Endothelial cell of umbilical vein (primary cell): ENCODE data around the gene PRICKLE4. TPM values are rescaled to one million over a fixed set of nuclear protein-coding genes. Genes with fewer than 3 reads are reported as not detected.

Source experiments
- BruUV-seq: library from RNA; stranded (reverse); fragments of 400-500 nt; replicated peaks from 2 replicates; lab custom pipeline; 2021; lab: Mats Ljungman, UMichigan
- CTCF ChIA-PET: fragments of 300-600, 350-600 bp; sonication (Branson Sonifier 250); formaldehyde crosslinking; loops from one replicate; lab custom pipeline; 2021; ENCODE audit warnings: antibody characterized with exemption, inconsistent platforms; lab: Charles Lee
- POLR2A ChIA-PET: fragments of 300-600, 350-600 bp; sonication (Branson Sonifier 250); formaldehyde crosslinking; loops from one replicate; lab custom pipeline; 2021; ENCODE audit warnings: antibody characterized with exemption, inconsistent platforms; lab: Charles Lee
- DNase-seq: peaks from one replicate; pipeline ENCODE4 v3.0.0-alpha.2; 2011; ENCODE audit warnings: low read depth, low spot score
- FAIRE-seq: peaks from 2 replicates; lab custom pipeline; 2011; peaks lifted over from hg19 to GRCh38; lab: Jason Lieb, UNC
- H2AFZ ChIP-seq: 2 replicates; pipeline ENCODE4 v1.6.0; 2012; ENCODE audit warnings: low read depth, low read length, control low read depth, inconsistent platforms
- H3K27ac ChIP-seq: 2 replicates; pipeline ENCODE4 v1.5.1; 2011; ENCODE audit warnings: low read depth, mild to moderate bottlenecking, control low read depth, low read length, moderate library complexity; ENCODE audit not compliant: insufficient read depth
- H3K27me3 ChIP-seq, 2 experiments: 2 replicates each; pipeline versions ENCODE4 v1.6.0 to v1.6.1; 2011; ENCODE audit warnings: low read length in 2 of 2, mixed read lengths in 1 of 2; ENCODE audit not compliant: control insufficient read depth in 2 of 2, insufficient read depth in 2 of 2
- H3K36me3 ChIP-seq, 2 experiments: 2 replicates in 1 of 2; 3 replicates in 1 of 2; pipeline ENCODE4 v1.5.1; 2011; ENCODE audit warnings: low read length in 2 of 2, mild to moderate bottlenecking in 1 of 2, moderate library complexity in 1 of 2; ENCODE audit not compliant: control insufficient read depth in 2 of 2, insufficient read depth in 2 of 2; ENCODE audit errors: extremely low read depth in 1 of 2
- H3K4me1 ChIP-seq: 3 replicates; pipeline ENCODE4 v1.5.1; 2011; ENCODE audit warnings: mild to moderate bottlenecking, low read length; ENCODE audit not compliant: control insufficient read depth, insufficient read depth; ENCODE audit errors: extremely low read depth
- H3K4me2 ChIP-seq: 2 replicates; pipeline ENCODE4 v1.6.1; 2011; ENCODE audit warnings: low read length, control low read depth, mixed read lengths; ENCODE audit not compliant: insufficient read depth
- H3K4me3 ChIP-seq, 3 experiments: fragments of 200-600 bp in 1 of 3; sonication (generic), shearing (Covaris generic) in 1 of 3; replicated peaks in 1 of 3; 2 replicates each; pipeline ENCODE4 v1.5.1; 2011 to 2016; ENCODE audit warnings: control low read depth in 3 of 3, low read length in 3 of 3, mild to moderate bottlenecking in 2 of 3, inconsistent platforms in 1 of 3, low read depth in 1 of 3, moderate library complexity in 1 of 3; ENCODE audit not compliant: insufficient read depth in 1 of 3
- H3K79me2 ChIP-seq: 2 replicates; pipeline ENCODE4 v1.6.0; 2012; ENCODE audit warnings: low read length, inconsistent platforms; ENCODE audit not compliant: control insufficient read depth, insufficient read depth
- H3K9ac ChIP-seq: replicated peaks from 2 replicates; pipeline ENCODE3; 2011; ENCODE audit warnings: low read length, control low read depth; ENCODE audit not compliant: insufficient read depth; ENCODE audit errors: extremely low read depth
- H3K9me1 ChIP-seq: replicated peaks from 3 replicates; pipeline ENCODE4 v1.6.0; 2011; ENCODE audit warnings: mild to moderate bottlenecking, low read length; ENCODE audit not compliant: control insufficient read depth, insufficient read depth; ENCODE audit errors: extremely low read depth
- H3K9me3 ChIP-seq: replicated peaks from 2 replicates; pipeline ENCODE4 v1.5.1; 2012; ENCODE audit warnings: low read length, inconsistent platforms; ENCODE audit not compliant: control insufficient read depth, insufficient read depth
- H4K20me1 ChIP-seq: replicated peaks from 2 replicates; pipeline ENCODE3; 2011; ENCODE audit warnings: mild to moderate bottlenecking, low read length; ENCODE audit not compliant: control insufficient read depth, insufficient read depth; ENCODE audit errors: extremely low read depth
- EZH2 ChIP-seq: IDR thresholded peaks from 2 replicates; pipeline ENCODE4 v1.6.1; 2012; ENCODE audit warnings: borderline replicate concordance, low read depth, mild to moderate bottlenecking, moderate library complexity, low read length, inconsistent platforms; ENCODE audit not compliant: severe bottlenecking
- FOS ChIP-seq: IDR thresholded peaks from 2 replicates; pipeline ENCODE4 v1.6.1; 2011; ENCODE audit warnings: mild to moderate bottlenecking, low read length, moderate library complexity, borderline replicate concordance; ENCODE audit not compliant: insufficient read depth
- GATA2 ChIP-seq: IDR thresholded peaks from 2 replicates; pipeline ENCODE4 v1.7.0; 2011; ENCODE audit warnings: low read depth, mild to moderate bottlenecking, moderate library complexity, mixed read lengths, low read length; ENCODE audit not compliant: insufficient read length, insufficient read depth
- JUN ChIP-seq: IDR thresholded peaks from 2 replicates; pipeline ENCODE4 v1.6.1; 2011; ENCODE audit warnings: borderline replicate concordance, low read depth; ENCODE audit not compliant: insufficient read length, insufficient read depth
- MYC ChIP-seq: IDR thresholded peaks from one replicate; pipeline ENCODE4 v1.6.1; 2011; ENCODE audit warnings: mild to moderate bottlenecking, low read depth, low read length
- POLR2A ChIP-seq: IDR thresholded peaks from 2 replicates; pipeline ENCODE4 v1.6.1; 2012; ENCODE audit warnings: low read depth, mild to moderate bottlenecking, control low read depth, low read length
- POLR2AphosphoS5 ChIP-seq: IDR thresholded peaks from 2 replicates; pipeline ENCODE4 v1.6.1; 2012; ENCODE audit warnings: low read depth, mild to moderate bottlenecking, control low read depth, low read length, moderate library complexity; ENCODE audit not compliant: insufficient read depth
- dilution Hi-C: fragments of 300-500 bp; cut with MboI; formaldehyde crosslinking; loops from one replicate; pipeline ENCODE4 v1.15.0; 2019; ENCODE audit warnings: low sequenced_read_pairs; ENCODE audit not compliant: extremely low pct_ligation_motif_present
- intact Hi-C: fragments of 100-400 bp; cut with micrococcal nuclease; formaldehyde crosslinking; loops from one replicate; pipeline ENCODE4 v1.10.0; 2022
- polyA plus RNA-seq, 4 experiments: library from polyadenylated mRNA; depleted of rRNA in 3 of 4; stranded (reverse) in 3 of 4; unstranded in 1 of 4; fragments of >200 nt; gene quantifications; 2 replicates each; pipeline versions ENCODE4 v1.2.1 to v1.2.3, GENCODE V29; 2011 to 2012; ENCODE audit warnings: missing spikeins in 1 of 4
- total RNA-seq: library from RNA; stranded (reverse); gene quantifications from 2 replicates; pipeline ENCODE4 v1.2.3, GENCODE V29; 2021
- TF ChIP-seq, protein P1 (sequence below): IDR thresholded peaks from 2 replicates; pipeline ENCODE4 v1.6.1; 2011; ENCODE audit not compliant: insufficient read depth, insufficient read length
- TF ChIP-seq, protein P2 (sequence below), 2 donors: IDR thresholded peaks; 1 replicate in 1 of 2; 2 replicates in 1 of 2; pipeline ENCODE4 v1.5.1; 2011; ENCODE audit warnings: low read length in 2 of 2, mild to moderate bottlenecking in 2 of 2, moderate library complexity in 2 of 2, control low read depth in 1 of 2, inconsistent platforms in 1 of 2, low read depth in 1 of 2; ENCODE audit not compliant: insufficient read depth in 1 of 2; ENCODE audit errors: extremely low read depth in 1 of 2

PRICKLE4 gene
- total and polyA plus RNA-seq, 2 donors (not counting 3 experiments of a cell fraction or from before 2014, with no cell fraction given), result 1.0 to 3.3 TPM

GRCh38 chr6:41768545-41769308 is 11.9 kb upstream of the PRICKLE4 start:
- Histone ChIP-seq H3K9me3 (no peaks in the 10 kb centered on the region), H3K4me2 (no peak overlapping the region), H3K27me3 (no peaks in the 10 kb centered on the region), H3K36me3 (peaks cover 0 to 11% of the 10 kb centered on the region in 2 experiments), H3K4me3 (no peak overlapping the region), H3K79me2 (no peaks in the 10 kb centered on the region), H4K20me1 (no peaks in the 10 kb centered on the region), H3K4me1 (peaks cover 4% of the 10 kb centered on the region), H3K27ac (no peak overlapping the region), H3K9ac (no peak overlapping the region), H2AFZ (no peak overlapping the region), H3K9me1 (no peaks in the 10 kb centered on the region)
- FAIRE-seq (no peak), DNase-seq (no peak)
- TF ChIP-seq MYC (no peak), JUN (no peak), POLR2A (no peak), GATA2 (no peak), POLR2AphosphoS5 (no peak), EZH2 (no peak), FOS (no peak)
- TF ChIP-seq, protein P1, sequence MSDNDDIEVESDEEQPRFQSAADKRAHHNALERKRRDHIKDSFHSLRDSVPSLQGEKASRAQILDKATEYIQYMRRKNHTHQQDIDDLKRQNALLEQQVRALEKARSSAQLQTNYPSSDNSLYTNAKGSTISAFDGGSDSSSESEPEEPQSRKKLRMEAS, result no peak
- TF ChIP-seq, protein P2, sequence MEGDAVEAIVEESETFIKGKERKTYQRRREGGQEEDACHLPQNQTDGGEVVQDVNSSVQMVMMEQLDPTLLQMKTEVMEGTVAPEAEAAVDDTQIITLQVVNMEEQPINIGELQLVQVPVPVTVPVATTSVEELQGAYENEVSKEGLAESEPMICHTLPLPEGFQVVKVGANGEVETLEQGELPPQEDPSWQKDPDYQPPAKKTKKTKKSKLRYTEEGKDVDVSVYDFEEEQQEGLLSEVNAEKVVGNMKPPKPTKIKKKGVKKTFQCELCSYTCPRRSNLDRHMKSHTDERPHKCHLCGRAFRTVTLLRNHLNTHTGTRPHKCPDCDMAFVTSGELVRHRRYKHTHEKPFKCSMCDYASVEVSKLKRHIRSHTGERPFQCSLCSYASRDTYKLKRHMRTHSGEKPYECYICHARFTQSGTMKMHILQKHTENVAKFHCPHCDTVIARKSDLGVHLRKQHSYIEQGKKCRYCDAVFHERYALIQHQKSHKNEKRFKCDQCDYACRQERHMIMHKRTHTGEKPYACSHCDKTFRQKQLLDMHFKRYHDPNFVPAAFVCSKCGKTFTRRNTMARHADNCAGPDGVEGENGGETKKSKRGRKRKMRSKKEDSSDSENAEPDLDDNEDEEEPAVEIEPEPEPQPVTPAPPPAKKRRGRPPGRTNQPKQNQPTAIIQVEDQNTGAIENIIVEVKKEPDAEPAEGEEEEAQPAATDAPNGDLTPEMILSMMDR (IDR thresholded peaks at IDR 0.05; ENCODE audit: extremely low read depth in 1 of 2, insufficient read depth in 1 of 2, low read depth in 1 of 2, low read length in 2 of 2), result no peak
- ChIA-PET CTCF (interaction anchor here (1.0 to 1.4 kb wide), 2 partner anchors 11 to 34 kb away, joined by 4 read pairs; partner anchors contain the start of gene FRS3), POLR2A (no interaction called here)
- intact Hi-C loops (no loop called here), dilution Hi-C loops (no loop called here)
- no TSS peak for BruUV-seq
